HepG2 (cell line): ENCODE results near the gene TPCN2. TPM values are rescaled to one million over a fixed set of nuclear protein-coding genes. Genes with fewer than 3 reads are reported as not detected.

Experiments
- ATAC-seq: fragments of 200-7000 bp; cut with Tn5 transposase; 3 replicates; pipeline ENCODE4 v1.9.1; 2020; ENCODE audit warnings: mild to moderate bottlenecking, moderate library complexity
- BruUV-seq: library from RNA; stranded (reverse); fragments of 400-500 nt; replicated peaks from 2 replicates; lab custom pipeline; 2021; lab: Mats Ljungman, UMichigan
- CTCF ChIA-PET: fragments of 300-600 bp; formaldehyde crosslinking; extraction: SDS; loops from one replicate; lab custom pipeline; 2021; ENCODE audit warnings: low total read pairs, inconsistent platforms, low intra/inter-chr PET ratio; lab: Yijun Ruan, JAX
- POLR2A ChIA-PET: fragments of 350-600 bp; sonication (Branson Sonifier 250); formaldehyde crosslinking; loops from one replicate; lab custom pipeline; 2020; ENCODE audit warnings: antibody characterized with exemption, inconsistent platforms; lab: Yijun Ruan, JAX
- DNase-seq: peaks from one replicate; pipeline ENCODE4 v3.0.0-alpha.2; 2015; ENCODE audit warnings: low spot score
- FAIRE-seq: peaks from 3 replicates; lab custom pipeline; 2011; peaks lifted over from hg19 to GRCh38; lab: Jason Lieb, UNC
- H2AFZ ChIP-seq: one replicate; pipeline ENCODE4 v1.6.1; 2011; ENCODE audit warnings: low read length, inconsistent platforms
- H3K27ac ChIP-seq: fragments of 300-600 bp; 3 replicates; pipeline ENCODE4 v1.8.0; 2011; ENCODE audit warnings: mixed run types, mild to moderate bottlenecking, mixed read lengths, low read length, inconsistent platforms; ENCODE audit not compliant: insufficient read depth; ENCODE audit errors: extremely low read length
- H3K27me3 ChIP-seq, 2 experiments: fragments of 200-600 bp in 1 of 2; 2 replicates in 1 of 2; 3 replicates in 1 of 2; pipeline versions ENCODE4 v1.6.0 to v1.8.0; 2011; ENCODE audit warnings: low read length in 2 of 2, mild to moderate bottlenecking in 2 of 2, moderate library complexity in 2 of 2, inconsistent platforms in 1 of 2; ENCODE audit not compliant: insufficient read depth in 2 of 2, control insufficient read depth in 1 of 2
- H3K36me3 ChIP-seq, 2 experiments: fragments of 200-600 bp in 1 of 2; replicated peaks in 1 of 2; 2 replicates in 1 of 2; 3 replicates in 1 of 2; pipeline versions ENCODE4 v1.5.1 to v1.8.0; 2011; ENCODE audit warnings: low read length in 2 of 2, inconsistent platforms in 1 of 2; ENCODE audit not compliant: insufficient read depth in 2 of 2, control insufficient read depth in 1 of 2
- H3K4me1 ChIP-seq: 2 replicates; pipeline ENCODE4 v1.5.1; 2012; ENCODE audit warnings: low read length, inconsistent platforms; ENCODE audit not compliant: insufficient read depth
- H3K4me2 ChIP-seq: 2 replicates; pipeline ENCODE4 v1.6.0; 2011; ENCODE audit warnings: low read depth, low read length, inconsistent platforms
- H3K4me3 ChIP-seq, 3 experiments: fragments of 200-600 bp in 1 of 3; sonication (generic), shearing (Covaris generic) in 1 of 3; replicated peaks in 1 of 3; 2 replicates each; pipeline ENCODE4 v1.5.1; 2011 to 2016; ENCODE audit warnings: low read length in 3 of 3, inconsistent platforms in 2 of 3, low read depth in 2 of 3, mild to moderate bottlenecking in 2 of 3, control low read depth in 1 of 3, mixed read lengths in 1 of 3; ENCODE audit not compliant: insufficient read depth in 1 of 3
- H3K79me2 ChIP-seq: one replicate; pipeline ENCODE4 v1.6.1; 2011; ENCODE audit warnings: low read length, inconsistent platforms; ENCODE audit not compliant: insufficient read depth
- H3K9ac ChIP-seq: 2 replicates; pipeline ENCODE4 v1.6.0; 2011; ENCODE audit warnings: mild to moderate bottlenecking, low read depth, low read length, inconsistent platforms; ENCODE audit not compliant: insufficient read depth
- H3K9me3 ChIP-seq: 2 replicates; pipeline ENCODE4 v1.5.1; 2012; ENCODE audit warnings: mild to moderate bottlenecking, low read length
- H4K20me1 ChIP-seq: 2 replicates; pipeline ENCODE4 v1.6.0; 2011; ENCODE audit warnings: inconsistent platforms, mild to moderate bottlenecking, low read length, moderate library complexity; ENCODE audit not compliant: insufficient read depth
- AGO2 ChIP-seq: fragments of 200-400 bp; formaldehyde crosslinking; optimal IDR thresholded peaks from 2 replicates; pipeline ENCODE3; 2017; ENCODE audit warnings: mild to moderate bottlenecking, low read depth, low read length, moderate library complexity
- DNMT1 ChIP-seq: sonication (generic); formaldehyde crosslinking; IDR thresholded peaks from 2 replicates; pipeline ENCODE4 v1.5.1; 2020; ENCODE audit warnings: mild to moderate bottlenecking, missing genetic modification reagents
- E2F5 ChIP-seq: sonication (generic); formaldehyde crosslinking; conservative IDR thresholded peaks from 2 replicates; pipeline ENCODE4 v1.4.0; 2020; ENCODE audit warnings: missing genetic modification reagents
- ETS1 ChIP-seq: sonication (generic); formaldehyde crosslinking; IDR thresholded peaks from 2 replicates; pipeline ENCODE4 v1.4.0; 2020; ENCODE audit warnings: missing genetic modification reagents
- FIP1L1 ChIP-seq: fragments of 200-400 bp; formaldehyde crosslinking; IDR thresholded peaks from 2 replicates; pipeline ENCODE4 v1.6.1; 2018; ENCODE audit warnings: low read depth, mild to moderate bottlenecking, low read length, moderate library complexity, borderline replicate concordance; ENCODE audit not compliant: insufficient read depth
- FOXK1 ChIP-seq: sonication (generic); formaldehyde crosslinking; IDR thresholded peaks from 2 replicates; pipeline ENCODE4 v1.4.0; 2020; ENCODE audit warnings: low read depth, missing genetic modification reagents, borderline replicate concordance
- FOXO4 ChIP-seq: sonication (generic); formaldehyde crosslinking; conservative IDR thresholded peaks from 2 replicates; pipeline ENCODE4 v1.8.1; 2023; ENCODE audit warnings: missing genetic modification reagents
- HNRNPL ChIP-seq: fragments of 200-400 bp; formaldehyde crosslinking; IDR thresholded peaks from 2 replicates; pipeline ENCODE4 v1.6.1; 2017; ENCODE audit warnings: mild to moderate bottlenecking, low read depth, low read length
- MAFG ChIP-seq: sonication (generic); formaldehyde crosslinking; IDR thresholded peaks from 2 replicates; pipeline ENCODE4 v1.5.1; 2020; ENCODE audit warnings: mild to moderate bottlenecking, missing genetic modification reagents
- NAIF1 ChIP-seq: sonication (generic); formaldehyde crosslinking; IDR thresholded peaks from 2 replicates; pipeline ENCODE4 v1.5.0; 2020; ENCODE audit warnings: mild to moderate bottlenecking, missing genetic modification reagents, borderline replicate concordance
- POGK ChIP-seq: sonication (generic); formaldehyde crosslinking; conservative IDR thresholded peaks from 2 replicates; pipeline ENCODE4 v1.8.0; 2022; ENCODE audit warnings: mild to moderate bottlenecking, moderate library complexity, missing genetic modification reagents
- SMARCE1 ChIP-seq: fragments of 450-650 bp; IDR thresholded peaks from 2 replicates; pipeline ENCODE4 v1.6.1; 2017; ENCODE audit warnings: borderline replicate concordance
- SOX6 ChIP-seq, 2 experiments: fragments of 450-650 bp in 1 of 2; sonication (generic) in 1 of 2; formaldehyde crosslinking in 1 of 2; IDR thresholded peaks; 2 replicates each; pipeline versions ENCODE4 v1.4.0 to v1.6.1; 2017 to 2020; ENCODE audit warnings: antibody characterized with exemption in 1 of 2, mild to moderate bottlenecking in 1 of 2, missing genetic modification reagents in 1 of 2
- TP53 ChIP-seq: sonication (generic); formaldehyde crosslinking; conservative IDR thresholded peaks from 2 replicates; pipeline ENCODE4 v1.4.0; 2020; ENCODE audit warnings: missing genetic modification reagents
- ZBTB33 ChIP-seq: sonication (generic); formaldehyde crosslinking; IDR thresholded peaks from 2 replicates; pipeline ENCODE4 v1.4.0; 2020; ENCODE audit warnings: missing genetic modification reagents
- ZNF180 ChIP-seq: sonication (generic); formaldehyde crosslinking; IDR thresholded peaks from 2 replicates; pipeline ENCODE4 v1.4.0; 2020; ENCODE audit warnings: low read depth, missing genetic modification reagents, borderline replicate concordance
- ZNF614 ChIP-seq: IDR thresholded peaks from 2 replicates; pipeline ENCODE4 v1.6.1; 2018; ENCODE audit warnings: missing biosample characterization, missing genetic modification reagents, inconsistent platforms, borderline replicate concordance
- WGBS: methylation state at CpG from one replicate; pipeline ENCODE4 v1.1.6; 2017; ENCODE audit warnings: low lambda C conversion rate; 5-methylcytosine and 5-hydroxymethylcytosine counted together
- in situ Hi-C: cut with HindIII; loops from 2 replicates; pipeline ENCODE4 v1.10.0; 2017; ENCODE audit warnings: low pct_unique_long_range_greater_than_20kb; ENCODE audit not compliant: extremely low pct_ligation_motif_present
- intact Hi-C: fragments of 100-400 bp; cut with micrococcal nuclease; formaldehyde crosslinking; loops from one replicate; pipeline ENCODE4 v1.10.0; 2022; ENCODE audit not compliant: unreplicated experiment
- polyA plus RNA-seq, 8 experiments: library from polyadenylated mRNA; depleted of rRNA in 3 of 8; stranded (reverse) in 7 of 8; unstranded in 1 of 8; fragments of >200 nt; fragmentation: Illumina TruSeq in 4 of 8; extraction: Trizol in 4 of 8; gene quantifications; 2 replicates each; pipeline versions ENCODE4 v1.2.1 to v1.2.3, GENCODE V29; 2011 to 2016; ENCODE audit warnings: low read depth in 4 of 8, missing spikeins in 1 of 8, mixed read lengths in 1 of 8; ENCODE audit not compliant: insufficient read depth in 1 of 8
- total RNA-seq, 5 experiments: library from RNA; depleted of rRNA; stranded (reverse); fragments of >200 nt; fragmentation: Illumina TruSeq; extraction: Trizol; gene quantifications; 2 replicates each; pipeline ENCODE4 v1.2.3, GENCODE V29; 2016; ENCODE audit warnings: low read depth in 1 of 5

The TPCN2 gene
- total and polyA plus RNA-seq, 2 of the 13 experiments (the other 11 are each of a cell fraction or from before 2014, with no cell fraction given): 5.6 to 5.9 TPM

- no peak for FAIRE-seq
- in situ Hi-C loops: no loop called here
- TF ChIP-seq ZBTB33: peak; percentile 98
- no peak for TF ChIP-seq ETS1 (CRISPR knock-in tag)
- no peak for TF ChIP-seq ZNF614
- no peak for TF ChIP-seq E2F5 (CRISPR knock-in tag)
- 0 out of 2 replicates have a peak, but pooled peaks have one; percentile 63 for TF ChIP-seq FOXO4
- TF ChIP-seq HNRNPL: peak; percentile 10
- 0 out of 2 replicates have a peak, but pooled peaks have one; percentile 30 for TF ChIP-seq DNMT1 (CRISPR knock-in tag)
- no peak for TF ChIP-seq MAFG
- no peak for TF ChIP-seq POGK (CRISPR knock-in tag)
- TF ChIP-seq TP53 (CRISPR knock-in tag): no peak
- no peak for TF ChIP-seq ZNF180 (CRISPR knock-in tag)
- TF ChIP-seq SMARCE1: no peak
- TF ChIP-seq SOX6 (IDR thresholded peaks at IDR 0.05): no peak
- no peak for TF ChIP-seq SOX6 (CRISPR knock-in tag; IDR thresholded peaks at IDR 0.05)
- no peak; the same call in 1 of the 2 replicates for TF ChIP-seq NAIF1
- TF ChIP-seq FIP1L1: no peak
- no peak for TF ChIP-seq FOXK1 (CRISPR knock-in tag)
- peak; percentile 12 for TF ChIP-seq AGO2
These were observed 109.1 kb downstream of the TPCN2 start for GRCh38 chr11:69157822-69158231.

More at GRCh38 chr11:69157822-69158231, 109.1 kb downstream of the TPCN2 start:
- Histone ChIP-seq H3K4me2 (peak overlapping the region; percentile 88; the same call in 1 of the 2 replicates), H3K27me3 (no peaks in the 10 kb centered on the region), H3K9me3 (no peaks in the 10 kb centered on the region), H3K27ac (peak overlapping the region; percentile 26), H3K79me2 (no peaks in the 10 kb centered on the region), H2AFZ (no peak overlapping the region), H3K9ac (peak overlapping the region; percentile 53), H3K4me3 (peak overlapping the region in 2 of 3 experiments; percentile 11 to 64; a peak in 4 of 6 replicates), H3K4me1 (peaks cover 60% of the 10 kb centered on the region), H4K20me1 (no peaks in the 10 kb centered on the region), H3K36me3 (no peaks in the 10 kb centered on the region)
- CTCF ChIA-PET: no interaction called here
- 80% methylated on average over 2 of the region's 15 CpGs for WGBS
- no peak for DNase-seq
- no TSS peak for BruUV-seq
- ATAC-seq: peak; percentile 2; the same call in 1 of the 3 replicates
- POLR2A ChIA-PET: interaction anchor here (1.6 to 2.2 kb wide), 3 partner anchors 15 to 497 kb away, joined by 4 to 8 read pairs (median 5); no protein-coding TSS in a partner anchor
- intact Hi-C loops: no loop called here
